A549 (cell line): Measurements from ENCODE around the gene IL19. TPM values are rescaled to one million over a fixed set of nuclear protein-coding genes. Genes with fewer than 3 reads are reported as not detected.

Source experiments
- ATAC-seq, 2 experiments: fragments of 200-7000 bp in 1 of 2; fragments of >200 bp in 1 of 2; cut with Nextera tagmentation in 1 of 2; cut with Tn5 transposase in 1 of 2; 3 replicates each; pipeline versions ENCODE4 v1.8.0 to v1.9.1; 2018 to 2020; ENCODE audit warnings: mild to moderate bottlenecking in 1 of 2, moderate library complexity in 1 of 2
- CTCF ChIA-PET: fragments of 300-600 bp; sonication (Branson Sonifier 250); formaldehyde crosslinking; extraction: SDS; loops from one replicate; lab custom pipeline; 2021; ENCODE audit warnings: antibody characterized with exemption, inconsistent platforms; lab: Yijun Ruan, JAX
- POLR2A ChIA-PET: fragments of 350-600 bp; formaldehyde crosslinking; extraction: SDS; loops from one replicate; lab custom pipeline; 2021; ENCODE audit warnings: antibody characterized with exemption, inconsistent platforms; lab: Yijun Ruan, JAX
- DNase-seq, 2 experiments: peaks; one replicate each; pipeline versions ENCODE4 v3.0.0 to v3.0.0-alpha.2; 2011 to 2016; ENCODE audit warnings: low read depth in 1 of 2, low spot score in 1 of 2
- FAIRE-seq: peaks from 2 replicates; lab custom pipeline; 2011; peaks lifted over from hg19 to GRCh38; lab: Jason Lieb, UNC
- H3K27ac ChIP-seq, 2 experiments: fragments of >200 bp; sonication (Bioruptor Twin); formaldehyde crosslinking; 3 replicates each; pipeline ENCODE4 v1.5.1; 2016 to 2017
- H3K4me1 ChIP-seq: fragments of >200 bp; sonication (Bioruptor Twin); formaldehyde crosslinking; 3 replicates; pipeline ENCODE4 v1.6.1; 2016
- H3K4me2 ChIP-seq: fragments of >200 bp; sonication (Bioruptor Twin); formaldehyde crosslinking; 3 replicates; pipeline ENCODE4 v1.6.1; 2016
- H3K4me3 ChIP-seq: fragments of >200 bp; sonication (Bioruptor Twin); formaldehyde crosslinking; 3 replicates; pipeline ENCODE4 v1.5.1; 2016
- H3K9me3 ChIP-seq: fragments of >200 bp; sonication (Bioruptor Twin); formaldehyde crosslinking; 3 replicates; pipeline ENCODE4 v1.6.1; 2016
- BHLHE40 ChIP-seq: IDR thresholded peaks from 2 replicates; pipeline ENCODE4 v1.6.1; 2012; ENCODE audit warnings: low read depth, low read length, inconsistent platforms
- CEBPB ChIP-seq, 2 experiments: fragments of >200 bp in 1 of 2; sonication (Bioruptor Twin) in 1 of 2; formaldehyde crosslinking in 1 of 2; IDR thresholded peaks; 2 replicates each; pipeline ENCODE4 v1.6.1; 2012 to 2016
- EHF ChIP-seq: fragments of 250-450 bp; sonication (Bioruptor Pico); IDR thresholded peaks from 2 replicates; pipeline ENCODE4 v1.5.0; 2020; ENCODE audit warnings: mild to moderate bottlenecking
- EP300 ChIP-seq, 2 experiments: fragments of >200 bp; sonication (Bioruptor Twin); formaldehyde crosslinking; IDR thresholded peaks; 2 replicates in 1 of 2; 3 replicates in 1 of 2; pipeline ENCODE4 v1.6.1; 2016 to 2017
- ESRRA ChIP-seq: fragments of 150-350 bp; IDR thresholded peaks from 2 replicates; pipeline ENCODE4 v1.6.1; 2014; ENCODE audit warnings: mild to moderate bottlenecking, low read length, borderline replicate concordance
- FOSB ChIP-seq: fragments of 250-450 bp; sonication (Bioruptor Pico); IDR thresholded peaks from 2 replicates; pipeline ENCODE4 v1.5.0; 2020; ENCODE audit warnings: mild to moderate bottlenecking, moderate library complexity
- FOSL2 ChIP-seq, 2 experiments: fragments of 450-650 bp in 1 of 2; fragments of >200 bp in 1 of 2; sonication (Bioruptor Twin) in 1 of 2; formaldehyde crosslinking; IDR thresholded peaks; 2 replicates each; pipeline versions ENCODE4 v1.5.0 to v1.6.1; 2016 to 2020; ENCODE audit warnings: mild to moderate bottlenecking in 1 of 2, moderate library complexity in 1 of 2
- HDAC2 ChIP-seq: fragments of 200-600 bp; sonication (generic); IDR thresholded peaks from 2 replicates; pipeline ENCODE4 v1.6.1; 2016
- JUNB ChIP-seq: fragments of >200 bp; sonication (Bioruptor Twin); formaldehyde crosslinking; IDR thresholded peaks from 2 replicates; pipeline ENCODE4 v1.6.1; 2016
- KDM5A ChIP-seq: fragments of 200-600 bp; sonication (generic); IDR thresholded peaks from 2 replicates; pipeline ENCODE4 v1.6.1; 2016; ENCODE audit warnings: antibody characterized with exemption, mild to moderate bottlenecking
- MAX ChIP-seq: IDR thresholded peaks from 2 replicates; pipeline ENCODE4 v1.6.1; 2012
- MYC ChIP-seq: IDR thresholded peaks from 2 replicates; pipeline ENCODE4 v1.6.1; 2012; ENCODE audit warnings: mild to moderate bottlenecking, inconsistent platforms, low read length, improper control_type of control experiment, borderline replicate concordance
- NPAS2 ChIP-seq: fragments of 250-450 bp; sonication (Bioruptor Pico); IDR thresholded peaks from 2 replicates; pipeline ENCODE4 v1.8.0; 2022; ENCODE audit warnings: mild to moderate bottlenecking, moderate library complexity, borderline replicate concordance
- NR3C1 ChIP-seq: fragments of >200 bp; sonication (Bioruptor Twin); formaldehyde crosslinking; IDR thresholded peaks from 3 replicates; pipeline ENCODE4 v1.6.1; 2017
- PHF8 ChIP-seq: fragments of 200-600 bp; sonication (generic); IDR thresholded peaks from 2 replicates; pipeline ENCODE4 v1.6.1; 2016; ENCODE audit warnings: low read depth, mild to moderate bottlenecking, antibody characterized with exemption, moderate library complexity, borderline replicate concordance
- RAD21 ChIP-seq, 2 experiments: fragments of >200 bp in 1 of 2; sonication (Bioruptor Twin) in 1 of 2; formaldehyde crosslinking in 1 of 2; IDR thresholded peaks in 1 of 2; conservative IDR thresholded peaks in 1 of 2; 2 replicates in 1 of 2; 3 replicates in 1 of 2; pipeline ENCODE4 v1.6.1; 2012 to 2018; ENCODE audit warnings: inconsistent platforms in 1 of 2
- RARB ChIP-seq: fragments of 250-450 bp; sonication (Bioruptor Pico); IDR thresholded peaks from 2 replicates; pipeline ENCODE4 v1.8.0; 2021; ENCODE audit warnings: mild to moderate bottlenecking, moderate library complexity
- RCOR1 ChIP-seq: fragments of 150-350 bp; IDR thresholded peaks from 2 replicates; pipeline ENCODE4 v1.6.1; 2014; ENCODE audit warnings: antibody characterized with exemption, low read length, low read depth
- RFX5 ChIP-seq: fragments of 450-650 bp; IDR thresholded peaks from 2 replicates; pipeline ENCODE4 v1.7.1; 2014; ENCODE audit warnings: antibody characterized with exemption, mild to moderate bottlenecking, moderate library complexity
- RNF2 ChIP-seq: fragments of 200-600 bp; sonication (generic); IDR thresholded peaks from 2 replicates; pipeline ENCODE4 v1.6.1; 2016; ENCODE audit warnings: low read depth, mild to moderate bottlenecking, antibody characterized with exemption, moderate library complexity, borderline replicate concordance
- TP53 ChIP-seq: fragments of 250-450 bp; sonication (Bioruptor Pico); IDR thresholded peaks from 2 replicates; pipeline ENCODE4 v1.5.0; 2021; ENCODE audit warnings: mild to moderate bottlenecking, moderate library complexity
- ZFP36 ChIP-seq: fragments of 450-650 bp; IDR thresholded peaks from 2 replicates; pipeline ENCODE4 v1.6.1; 2014; ENCODE audit warnings: borderline replicate concordance; ENCODE audit not compliant: partially characterized antibody
- ZNF302 ChIP-seq: fragments of 250-450 bp; sonication (Bioruptor Pico); IDR thresholded peaks from 2 replicates; pipeline ENCODE4 v1.9.0; 2021; ENCODE audit warnings: inconsistent platforms, mild to moderate bottlenecking, moderate library complexity
- WGBS: methylation state at CpG from one replicate; pipeline ENCODE4 v1.1.6; 2017; ENCODE audit errors: missing lambda C conversion rate; 5-methylcytosine and 5-hydroxymethylcytosine counted together
- polyA plus RNA-seq, 4 experiments: library from polyadenylated mRNA; depleted of rRNA in 3 of 4; stranded (reverse); fragments of >200 nt; fragmentation: RNase III in 1 of 4; extraction: RNeasy Plus Mini Kit Qiagen cat#74134 plus additional on column Dnase treatment in 1 of 4; gene quantifications; 2 replicates in 3 of 4; 3 replicates in 1 of 4; pipeline ENCODE4 v1.2.3, GENCODE V29; 2011 to 2017
- TF ChIP-seq, protein P1 (sequence below): fragments of >200 bp; sonication (Bioruptor Twin); formaldehyde crosslinking; IDR thresholded peaks from 3 replicates; pipeline ENCODE4 v1.5.1; 2016
- TF ChIP-seq, protein P2 (sequence below): fragments of 250-450 bp; sonication (Bioruptor Pico); IDR thresholded peaks from 2 replicates; pipeline ENCODE4 v1.5.0; 2020; ENCODE audit warnings: low read depth, mild to moderate bottlenecking, moderate library complexity
- TF ChIP-seq, protein P3 (sequence below): fragments of 150-350 bp; IDR thresholded peaks from 2 replicates; pipeline ENCODE4 v1.6.1; 2014; ENCODE audit warnings: low read depth, mild to moderate bottlenecking, low read length

Gene IL19
- polyA plus RNA-seq, 2 of the 4 experiments (the other 2 are of a cell fraction), result not detected

DNA sequence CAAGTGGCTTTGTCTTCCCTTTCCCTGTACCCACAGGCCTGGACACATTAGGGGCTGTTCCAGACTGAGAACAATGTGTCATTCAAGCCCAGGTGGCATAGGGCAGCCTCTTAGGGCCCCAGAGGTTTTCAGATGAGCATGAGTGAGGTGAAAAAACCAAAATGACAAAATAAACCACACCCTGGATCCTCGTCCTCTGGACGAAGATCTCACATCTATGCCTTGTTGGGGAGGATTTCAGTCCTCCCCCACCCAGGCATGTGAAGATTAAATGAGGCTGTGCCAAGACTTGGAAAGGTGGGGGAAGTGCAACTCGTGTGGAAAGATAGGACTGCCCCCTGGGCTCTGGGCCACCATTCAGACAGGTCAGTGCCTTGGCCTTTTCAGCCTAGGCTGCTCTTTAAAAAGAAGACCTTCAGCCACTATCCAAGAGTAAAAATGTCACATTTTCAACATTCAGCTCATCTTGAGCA lies 32.8 kb upstream of the IL19 start:
- ChIA-PET POLR2A (no interaction called here), CTCF (interaction anchor here (0.7 to 4.8 kb wide), 5 partner anchors 11 to 175 kb away, joined by 3 to 54 read pairs (median 11); no protein-coding TSS in a partner anchor)
- no peak for TF ChIP-seq RFX5
- no peak for TF ChIP-seq JUNB
- TF ChIP-seq MYC, result no peak
- no peak for TF ChIP-seq RARB (CRISPR knock-in tag)
- TF ChIP-seq, protein P1, sequence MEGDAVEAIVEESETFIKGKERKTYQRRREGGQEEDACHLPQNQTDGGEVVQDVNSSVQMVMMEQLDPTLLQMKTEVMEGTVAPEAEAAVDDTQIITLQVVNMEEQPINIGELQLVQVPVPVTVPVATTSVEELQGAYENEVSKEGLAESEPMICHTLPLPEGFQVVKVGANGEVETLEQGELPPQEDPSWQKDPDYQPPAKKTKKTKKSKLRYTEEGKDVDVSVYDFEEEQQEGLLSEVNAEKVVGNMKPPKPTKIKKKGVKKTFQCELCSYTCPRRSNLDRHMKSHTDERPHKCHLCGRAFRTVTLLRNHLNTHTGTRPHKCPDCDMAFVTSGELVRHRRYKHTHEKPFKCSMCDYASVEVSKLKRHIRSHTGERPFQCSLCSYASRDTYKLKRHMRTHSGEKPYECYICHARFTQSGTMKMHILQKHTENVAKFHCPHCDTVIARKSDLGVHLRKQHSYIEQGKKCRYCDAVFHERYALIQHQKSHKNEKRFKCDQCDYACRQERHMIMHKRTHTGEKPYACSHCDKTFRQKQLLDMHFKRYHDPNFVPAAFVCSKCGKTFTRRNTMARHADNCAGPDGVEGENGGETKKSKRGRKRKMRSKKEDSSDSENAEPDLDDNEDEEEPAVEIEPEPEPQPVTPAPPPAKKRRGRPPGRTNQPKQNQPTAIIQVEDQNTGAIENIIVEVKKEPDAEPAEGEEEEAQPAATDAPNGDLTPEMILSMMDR, result no peak
- TF ChIP-seq RAD21 (conservative IDR thresholded peaks at IDR 0.05 in 1 of 2, IDR thresholded peaks at IDR 0.05 in 1 of 2), result no peak
- no peak for TF ChIP-seq PHF8
- TF ChIP-seq NPAS2, result no peak
- TF ChIP-seq EP300 (IDR thresholded peaks at IDR 0.05), result no peak
- TF ChIP-seq TP53 (CRISPR knock-in tag), result no peak
- no peak for TF ChIP-seq ESRRA
- TF ChIP-seq, protein P2, sequence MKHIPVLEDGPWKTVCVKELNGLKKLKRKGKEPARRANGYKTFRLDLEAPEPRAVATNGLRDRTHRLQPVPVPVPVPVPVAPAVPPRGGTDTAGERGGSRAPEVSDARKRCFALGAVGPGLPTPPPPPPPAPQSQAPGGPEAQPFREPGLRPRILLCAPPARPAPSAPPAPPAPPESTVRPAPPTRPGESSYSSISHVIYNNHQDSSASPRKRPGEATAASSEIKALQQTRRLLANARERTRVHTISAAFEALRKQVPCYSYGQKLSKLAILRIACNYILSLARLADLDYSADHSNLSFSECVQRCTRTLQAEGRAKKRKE (CRISPR knock-in tag), result no peak
- TF ChIP-seq KDM5A, result no peak
- TF ChIP-seq MAX, result no peak
- TF ChIP-seq EHF (CRISPR knock-in tag), result no peak
- no peak for TF ChIP-seq FOSB (CRISPR knock-in tag)
- no peak for TF ChIP-seq RNF2
- TF ChIP-seq, protein P3, sequence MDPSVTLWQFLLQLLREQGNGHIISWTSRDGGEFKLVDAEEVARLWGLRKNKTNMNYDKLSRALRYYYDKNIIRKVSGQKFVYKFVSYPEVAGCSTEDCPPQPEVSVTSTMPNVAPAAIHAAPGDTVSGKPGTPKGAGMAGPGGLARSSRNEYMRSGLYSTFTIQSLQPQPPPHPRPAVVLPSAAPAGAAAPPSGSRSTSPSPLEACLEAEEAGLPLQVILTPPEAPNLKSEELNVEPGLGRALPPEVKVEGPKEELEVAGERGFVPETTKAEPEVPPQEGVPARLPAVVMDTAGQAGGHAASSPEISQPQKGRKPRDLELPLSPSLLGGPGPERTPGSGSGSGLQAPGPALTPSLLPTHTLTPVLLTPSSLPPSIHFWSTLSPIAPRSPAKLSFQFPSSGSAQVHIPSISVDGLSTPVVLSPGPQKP, result no peak
- no peak for DNase-seq
- Histone ChIP-seq H3K9me3 (no peaks in the 10 kb centered on the region), H3K4me2 (no peak overlapping the region), H3K27ac (no peak overlapping the region), H3K4me3 (no peak overlapping the region), H3K4me1 (peaks cover 6% of the 10 kb centered on the region; the same call in 1 of the 3 replicates)
- FAIRE-seq, result no peak
- WGBS, result 57% methylated on average over 3 of the region's 3 CpGs
- no peak for ATAC-seq

DNA sequence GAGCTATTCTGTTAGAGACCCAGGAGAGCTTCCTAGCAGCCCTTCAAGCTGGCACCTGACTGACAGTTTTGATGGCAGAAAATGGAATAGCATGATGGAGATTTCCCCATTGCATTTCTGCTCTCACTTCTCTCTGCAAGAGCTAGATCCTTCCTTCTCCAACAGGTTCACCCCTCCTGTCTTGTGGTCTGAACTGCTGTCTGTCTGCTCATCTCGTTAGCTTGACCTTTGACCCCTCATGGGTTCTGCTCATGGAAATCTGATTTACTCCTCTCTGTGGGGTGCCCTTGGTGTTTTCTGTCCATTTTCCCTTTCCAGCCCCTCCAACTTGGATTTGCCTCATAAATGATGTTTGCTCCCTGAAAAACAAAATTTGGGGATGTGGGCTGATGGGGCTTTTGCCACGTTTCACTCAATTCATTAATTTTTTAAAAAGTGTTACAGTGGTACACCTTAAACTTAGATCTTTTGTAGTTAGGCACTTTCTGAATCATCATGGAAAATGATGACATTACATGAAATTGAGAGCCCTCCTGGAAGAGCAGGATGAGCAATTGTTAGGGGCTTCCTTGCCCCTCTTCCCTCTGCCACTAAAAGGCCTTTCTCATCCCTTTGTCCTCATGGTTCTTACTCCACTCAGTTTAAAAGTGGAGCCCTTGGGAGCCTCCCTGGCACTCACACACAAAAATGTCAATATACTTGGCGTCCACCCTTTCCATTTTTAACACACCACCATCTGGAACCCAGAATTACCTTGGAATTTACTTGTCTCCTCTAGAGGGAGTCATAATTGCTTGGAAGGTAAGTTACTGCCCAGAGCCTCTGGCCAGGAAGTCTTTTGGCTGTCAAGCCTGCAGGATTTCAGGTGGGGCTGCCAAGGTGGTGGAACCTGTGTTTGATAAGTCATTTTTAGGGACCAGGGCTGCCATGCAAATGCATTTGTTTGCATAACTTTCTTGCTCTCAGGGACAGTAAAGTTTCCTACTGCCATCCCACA lies 31.9 kb upstream of the IL19 start:
- ATAC-seq, result peak; percentile 50 to 60; a peak in 4 of 6 replicates
- WGBS, result 80% methylated on average over 3 of the region's 3 CpGs
- FAIRE-seq, result no peak
- H3K4me1 ChIP-seq, result peaks cover 6% of the 10 kb centered on the region; the same call in 1 of the 3 replicates
- ChIA-PET POLR2A (no interaction called here), CTCF (interaction anchor here (0.7 to 4.8 kb wide), 13 partner anchors 8 to 244 kb away, joined by 3 to 54 read pairs (median 6); partner anchors contain the start of gene IL20)
- no peak overlapping the region for H3K27ac ChIP-seq
- no peak overlapping the region for H3K4me2 ChIP-seq
- no peak overlapping the region for H3K4me3 ChIP-seq
- H3K9me3 ChIP-seq, result no peaks in the 10 kb centered on the region
- DNase-seq, result peak; percentile 43 to 53
- no peak for TF ChIP-seq HDAC2
- no peak for TF ChIP-seq BHLHE40
- no peak for TF ChIP-seq FOSB (CRISPR knock-in tag)
- no peak for TF ChIP-seq NPAS2
- TF ChIP-seq, protein P2 (CRISPR knock-in tag), result no peak
- no peak for TF ChIP-seq RCOR1
- TF ChIP-seq, protein P1, result peak; percentile 51
- TF ChIP-seq NR3C1, result no peak
- no peak for TF ChIP-seq CEBPB (IDR thresholded peaks at IDR 0.05)
- TF ChIP-seq RAD21 (conservative IDR thresholded peaks at IDR 0.05 in 1 of 2, IDR thresholded peaks at IDR 0.05 in 1 of 2), result peak; percentile 43 to 53; a peak in 4 of 5 replicates
- TF ChIP-seq RFX5, result no peak
- TF ChIP-seq ZNF302 (CRISPR knock-in tag), result no peak
- no peak for TF ChIP-seq ZFP36
- TF ChIP-seq RNF2, result no peak
- no peak for TF ChIP-seq MYC
- TF ChIP-seq EHF (CRISPR knock-in tag), result no peak
- no peak for TF ChIP-seq FOSL2 (IDR thresholded peaks at IDR 0.05)
- TF ChIP-seq FOSL2 (CRISPR knock-in tag; IDR thresholded peaks at IDR 0.05), result no peak
